ENCODE measurements around the gene CREB5.
"Not testable (repeated sequence)": the region's sequence is repeated elsewhere in the genome, so short reads cannot be mapped to it uniquely, and the experiment has no call there.

CREB5 gene

DNA sequence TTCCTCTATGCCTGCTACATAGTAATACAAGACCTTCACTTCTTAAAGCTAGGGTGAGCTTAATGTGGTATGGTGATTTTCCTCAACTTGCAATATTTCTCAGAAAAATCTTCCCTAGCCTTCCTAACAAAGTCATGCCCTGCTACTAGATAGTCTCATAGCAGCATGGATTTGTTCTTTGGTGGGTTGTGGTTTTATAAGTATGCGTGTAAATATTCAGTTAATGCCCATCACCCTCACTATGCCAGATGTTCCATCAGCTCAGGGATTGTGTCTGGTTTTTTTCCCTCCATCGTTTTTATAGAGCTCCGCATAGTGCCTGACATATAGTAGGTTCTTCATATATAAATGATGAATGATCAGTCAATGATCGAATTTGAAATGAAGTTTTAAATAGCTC is 182.8 kb downstream of the CREB5 start:
- ChIA-PET CTCF (interaction anchor here (1.0 to 2.1 kb wide), 5 partner anchors 9 to 31 kb away, joined by 3 to 11 read pairs (median 5); no protein-coding TSS in a partner anchor), POLR2A (interaction anchor here (0.8 to 1.2 kb wide), 2 partner anchors 19 to 25 kb away, joined by 3 read pairs; no protein-coding TSS in a partner anchor)
- no peak for TF ChIP-seq CTCF (IDR thresholded peaks at IDR 0.05; ENCODE audit: control extremely low read depth, extremely low read depth, low read depth, missing control alignments)
- DNase-seq (ENCODE audit: extremely low spot score), result no peak

DNA sequence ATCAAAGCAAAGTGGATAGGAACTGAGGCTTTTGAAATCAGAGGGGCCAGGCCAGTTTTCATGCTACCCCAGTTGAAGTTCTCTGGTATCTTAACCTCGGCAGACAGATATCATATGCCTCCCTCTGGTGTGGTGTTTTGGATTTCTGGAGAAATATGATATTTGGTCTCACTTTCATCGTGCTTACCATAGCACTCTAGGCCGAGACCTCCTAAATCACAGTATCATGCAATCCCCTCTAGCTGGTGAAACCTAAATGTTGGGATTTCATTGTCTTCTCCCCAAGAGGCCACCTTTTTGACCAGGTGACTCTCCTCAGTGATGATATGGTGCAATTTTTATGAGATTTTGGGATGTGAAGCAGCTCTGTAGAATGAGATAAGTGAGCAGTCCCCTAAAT is 183.5 kb downstream of the CREB5 start:
- no peak for TF ChIP-seq CTCF (IDR thresholded peaks at IDR 0.05; ENCODE audit: control extremely low read depth, extremely low read depth, low read depth, missing control alignments)
- POLR2A ChIA-PET, result interaction anchor here (1.2 kb wide), 1 partner anchor 26 kb away, joined by 3 read pairs; no protein-coding TSS in a partner anchor
- no peak for DNase-seq (ENCODE audit: extremely low spot score)
- CTCF ChIA-PET, result interaction anchor here (0.8 to 1.7 kb wide), 6 partner anchors 10 to 45 kb away, joined by 3 to 11 read pairs (median 3); no protein-coding TSS in a partner anchor

GRCh38 chr7:28596245-28596935 is 184.1 kb downstream of the CREB5 start:
- TF ChIP-seq CTCF (IDR thresholded peaks at IDR 0.05; ENCODE audit: control extremely low read depth, extremely low read depth, low read depth, missing control alignments), result no peak
- no peak for DNase-seq (ENCODE audit: extremely low spot score)
- POLR2A ChIA-PET, result interaction anchor here (1.2 kb wide), 1 partner anchor 26 kb away, joined by 3 read pairs; no protein-coding TSS in a partner anchor
- CTCF ChIA-PET, result interaction anchor here (0.8 to 1.2 kb wide), 2 partner anchors 21 to 45 kb away, joined by 3 read pairs; no protein-coding TSS in a partner anchor

GRCh38 chr7:28597284-28597683 is 185.0 kb downstream of the CREB5 start:
- ChIA-PET POLR2A (no interaction called here), CTCF (interaction anchor here (0.8 to 2.8 kb wide), 4 partner anchors 12 to 19 kb away, joined by 3 to 20 read pairs (median 4); no protein-coding TSS in a partner anchor)
- no peak for TF ChIP-seq CTCF (IDR thresholded peaks at IDR 0.05; ENCODE audit: control extremely low read depth, extremely low read depth, low read depth, missing control alignments)
- no peak for DNase-seq (ENCODE audit: extremely low spot score)

GRCh38 chr7:28598037-28598436 is 185.7 kb downstream of the CREB5 start:
- CTCF ChIA-PET, result interaction anchor here (0.8 to 2.8 kb wide), 8 partner anchors 10 to 205 kb away, joined by 3 to 20 read pairs (median 4); no protein-coding TSS in a partner anchor
- DNase-seq (ENCODE audit: extremely low spot score); POLR2A ChIA-PET: not testable (repeated sequence)

- POLR2A ChIA-PET, result no interaction called here
- no peak for TF ChIP-seq CTCF (IDR thresholded peaks at IDR 0.05; ENCODE audit: control extremely low read depth, extremely low read depth, low read depth, missing control alignments)
- CTCF ChIA-PET, result interaction anchor here (0.9 to 2.8 kb wide), 7 partner anchors 9 to 204 kb away, joined by 3 to 20 read pairs (median 4); no protein-coding TSS in a partner anchor
- DNase-seq (ENCODE audit: extremely low spot score), result no peak
Observed at GRCh38 chr7:28598586-28598985, 186.3 kb downstream of the CREB5 start.

DNA sequence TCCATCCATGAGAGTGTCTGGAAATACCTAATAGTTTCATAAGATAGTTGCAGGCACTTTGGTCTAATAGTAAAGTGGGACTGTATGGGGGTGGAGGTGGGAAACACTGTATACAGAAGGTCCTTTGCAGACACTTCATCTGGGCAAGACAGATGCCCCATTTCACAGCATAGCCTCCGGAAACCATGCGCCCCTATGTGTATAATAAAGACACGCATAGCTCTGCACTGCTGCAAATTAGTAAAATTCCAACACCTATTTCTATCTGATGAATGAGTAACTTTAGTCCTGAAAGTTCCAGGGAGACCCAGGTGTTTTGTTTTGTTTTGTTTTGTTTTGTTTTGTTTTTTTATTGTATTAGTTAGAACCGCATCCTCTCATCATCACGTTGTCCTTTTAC is 187.1 kb downstream of the CREB5 start:
- POLR2A ChIA-PET, result no interaction called here
- no peak for TF ChIP-seq CTCF (IDR thresholded peaks at IDR 0.05; ENCODE audit: control extremely low read depth, extremely low read depth, low read depth, missing control alignments)
- CTCF ChIA-PET, result interaction anchor here (1.6 to 2.8 kb wide), 2 partner anchors 8 to 10 kb away, joined by 4 to 20 read pairs; no protein-coding TSS in a partner anchor
- no peak for DNase-seq (ENCODE audit: extremely low spot score)
